Liver (tissue), 9 donors: ENCODE data around the gene FKBP1C. TPM values are rescaled to one million over a fixed set of nuclear protein-coding genes. Genes with fewer than 3 reads are reported as not detected.

ENCODE experiments used
- DNase-seq: peaks from one replicate; pipeline ENCODE4 v3.0.0-alpha.2; 2017; ENCODE audit warnings: low spot score
- H3K27ac ChIP-seq, 2 donors: one replicate each; pipeline ENCODE4 v1.7.0; 2013; ENCODE audit warnings: inconsistent platforms in 2 of 2, low read length in 2 of 2, control low read depth in 1 of 2, low read depth in 1 of 2, mild to moderate bottlenecking in 1 of 2
- H3K27me3 ChIP-seq, 4 donors: one replicate each; pipeline versions ENCODE4 v1.6.1 to v1.7.0; 2013; ENCODE audit warnings: low read length in 3 of 4, inconsistent platforms in 1 of 4, mild to moderate bottlenecking in 1 of 4, moderate library complexity in 1 of 4; ENCODE audit not compliant: control insufficient read depth in 4 of 4, insufficient read depth in 4 of 4
- H3K36me3 ChIP-seq, 4 donors: one replicate each; pipeline versions ENCODE4 v1.6.1 to v1.7.0; 2013; ENCODE audit warnings: low read length in 3 of 4, mild to moderate bottlenecking in 3 of 4, low read depth in 1 of 4, moderate library complexity in 1 of 4; ENCODE audit not compliant: control insufficient read depth in 4 of 4, insufficient read depth in 3 of 4
- H3K4me1 ChIP-seq, 4 donors: one replicate each; pipeline versions ENCODE4 v1.6.1 to v1.7.0; 2013; ENCODE audit warnings: low read length in 3 of 4, mild to moderate bottlenecking in 3 of 4, moderate library complexity in 1 of 4; ENCODE audit not compliant: control insufficient read depth in 4 of 4, insufficient read depth in 4 of 4
- H3K4me3 ChIP-seq, 3 donors: one replicate each; pipeline versions ENCODE4 v1.6.1 to v1.7.0; 2013; ENCODE audit warnings: low read length in 3 of 3, control low read depth in 1 of 3, low read depth in 1 of 3, mild to moderate bottlenecking in 1 of 3
- H3K9ac ChIP-seq, 2 donors: one replicate each; pipeline ENCODE4 v1.7.0; 2013; ENCODE audit warnings: low read length in 2 of 2, mild to moderate bottlenecking in 2 of 2, moderate library complexity in 2 of 2, control low read depth in 1 of 2, low read depth in 1 of 2
- H3K9me3 ChIP-seq, 4 donors: one replicate each; pipeline versions ENCODE4 v1.6.1 to v1.7.0; 2013; ENCODE audit warnings: low read length in 3 of 4; ENCODE audit not compliant: control insufficient read depth in 4 of 4
- CTCF ChIP-seq: fragments of 150-350 bp; IDR thresholded peaks from 2 replicates; pipeline ENCODE4 v1.5.1; 2017; ENCODE audit warnings: improper control_type of control experiment, low read depth, low read length; ENCODE audit not compliant: missing input control
- EGR1 ChIP-seq, 2 donors: IDR thresholded peaks; 2 replicates each; pipeline ENCODE4 v1.6.1; 2016 to 2018; ENCODE audit warnings: antibody characterized with exemption in 2 of 2, low read depth in 2 of 2
- GABPA ChIP-seq, 2 donors: IDR thresholded peaks in 1 of 2; conservative IDR thresholded peaks in 1 of 2; 2 replicates each; pipeline ENCODE4 v1.6.1; 2016; ENCODE audit warnings: antibody characterized with exemption in 2 of 2, mild to moderate bottlenecking in 1 of 2, moderate library complexity in 1 of 2
- HNF4A ChIP-seq, 2 donors: conservative IDR thresholded peaks; 2 replicates each; pipeline ENCODE4 v1.6.1; 2016; ENCODE audit warnings: antibody characterized with exemption in 2 of 2, mild to moderate bottlenecking in 2 of 2
- HNF4G ChIP-seq: IDR thresholded peaks from 2 replicates; pipeline ENCODE4 v1.6.1; 2016; ENCODE audit warnings: antibody characterized with exemption
- JUND ChIP-seq, 2 donors: IDR thresholded peaks; 2 replicates each; pipeline ENCODE4 v1.6.1; 2016; ENCODE audit warnings: antibody characterized with exemption in 2 of 2
- MAX ChIP-seq: IDR thresholded peaks from 2 replicates; pipeline ENCODE4 v1.6.1; 2016; ENCODE audit warnings: antibody characterized with exemption
- NR2F2 ChIP-seq: IDR thresholded peaks from 2 replicates; pipeline ENCODE4 v1.6.1; 2016; ENCODE audit warnings: antibody characterized with exemption
- RAD21 ChIP-seq, 2 donors: IDR thresholded peaks; 2 replicates each; pipeline ENCODE4 v1.6.1; 2016; ENCODE audit warnings: antibody characterized with exemption in 2 of 2, mild to moderate bottlenecking in 2 of 2
- REST ChIP-seq: IDR thresholded peaks from 2 replicates; pipeline ENCODE4 v1.6.1; 2016; ENCODE audit warnings: antibody characterized with exemption, mild to moderate bottlenecking
- SP1 ChIP-seq: IDR thresholded peaks from 2 replicates; pipeline ENCODE4 v1.6.1; 2018; ENCODE audit warnings: antibody characterized with exemption, mild to moderate bottlenecking
- TAF1 ChIP-seq: conservative IDR thresholded peaks from 2 replicates; pipeline ENCODE4 v1.6.1; 2016; ENCODE audit warnings: antibody characterized with exemption, mild to moderate bottlenecking
- WGBS: extraction: QIAGEN DNeasy Blood & Tissue Kit; methylation state at CpG from one replicate; pipeline ENCODE4 v1.1.7; 2013; 5-methylcytosine and 5-hydroxymethylcytosine counted together
- polyA plus RNA-seq, 2 donors: library from polyadenylated mRNA; stranded (reverse) in 1 of 2; unstranded in 1 of 2; fragments of 200-250 nt in 1 of 2; fragments of >200 nt in 1 of 2; fragmentation: Nextera tagmentation in 1 of 2; extraction: Ambion mirVana in 1 of 2; gene quantifications; one replicate each; pipeline versions ENCODE4 v1.2.1 to v1.2.3, GENCODE V29; 2013 to 2015
- total RNA-seq, 2 donors: library from RNA; depleted of rRNA; stranded (reverse); fragments of >200 nt; gene quantifications; one replicate each; pipeline ENCODE4 v1.2.3, GENCODE V29; 2014
- TF ChIP-seq, protein P1 (sequence below): IDR thresholded peaks from 2 replicates; pipeline ENCODE4 v1.6.1; 2016; ENCODE audit warnings: antibody characterized with exemption
- TF ChIP-seq, protein P2 (sequence below): IDR thresholded peaks from 2 replicates; pipeline ENCODE4 v1.6.1; 2016; ENCODE audit warnings: antibody characterized with exemption
- donor health status: healthy.
- donor health status: healthy.
- donor health status: healthy.
- donor health status: healthy.
- donor health status: healthy.

FKBP1C gene
- total and polyA plus RNA-seq, 4 donors, result 0.08 to 0.61 (median 0.38) TPM

DNA sequence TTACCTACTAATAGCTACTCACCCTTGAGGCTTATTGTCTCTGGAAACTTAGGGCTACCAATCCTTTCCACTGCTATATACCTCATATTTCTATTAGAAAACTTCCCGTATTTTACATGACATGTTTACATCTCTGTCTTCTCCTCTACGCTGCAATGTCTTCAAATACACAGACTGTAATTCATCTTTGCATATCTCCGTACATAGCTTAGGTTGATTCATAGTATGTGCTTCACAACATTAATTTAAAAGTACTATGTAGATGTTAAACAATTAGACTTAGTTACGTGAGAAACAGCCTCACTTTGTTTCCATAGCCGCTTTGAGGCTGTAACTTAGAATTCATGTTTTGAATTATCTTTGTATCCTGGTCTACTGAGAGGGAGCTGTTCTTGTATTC is 35.1 kb upstream of the FKBP1C start:
- 75% methylated on average over 5 of the region's 5 CpGs for WGBS
- TF ChIP-seq GABPA (IDR thresholded peaks at IDR 0.05 in 1 of 2, conservative IDR thresholded peaks at IDR 0.05 in 1 of 2), result no peak
- TF ChIP-seq TAF1, result no peak
- TF ChIP-seq HNF4G, result no peak
- no peak for TF ChIP-seq RAD21 (IDR thresholded peaks at IDR 0.05)

DNA sequence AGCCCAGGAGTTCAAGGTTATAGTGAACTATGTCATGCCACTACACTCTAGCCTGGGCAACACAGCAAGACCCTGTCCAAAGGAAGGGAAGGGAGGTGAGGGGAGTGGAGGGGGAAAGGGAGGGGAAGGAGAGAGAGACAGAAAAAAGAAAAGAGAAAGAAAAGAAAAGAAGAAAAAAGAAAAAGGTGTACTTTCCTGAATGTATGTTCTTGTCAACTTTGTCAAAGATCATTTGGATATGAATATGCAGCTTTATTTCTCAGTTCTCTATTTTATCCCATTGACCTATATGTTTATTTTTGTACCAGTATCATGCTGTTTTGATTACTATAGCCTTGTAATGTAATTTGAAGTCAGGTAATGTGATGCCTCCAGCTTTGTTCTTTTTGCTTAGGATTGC is 30.9 kb upstream of the FKBP1C start:
- DNase-seq, result no peak
- Histone ChIP-seq H3K9me3 (no peaks in the 10 kb centered on the region), H3K36me3 (no peaks in the 10 kb centered on the region), H3K27ac (no peak overlapping the region), H3K4me1 (no peaks in the 10 kb centered on the region), H3K9ac (no peak overlapping the region), H3K27me3 (no peaks in the 10 kb centered on the region), H3K4me3 (no peak overlapping the region)
- TF ChIP-seq CTCF (no peak), NR2F2 (no peak), EGR1 (IDR thresholded peaks at IDR 0.05; ENCODE audit: low read depth in 2 of 2) (no peak), JUND (IDR thresholded peaks at IDR 0.05) (no peak), TAF1 (no peak), HNF4A (conservative IDR thresholded peaks at IDR 0.05) (no peak), MAX (no peak), RAD21 (IDR thresholded peaks at IDR 0.05) (no peak), GABPA (IDR thresholded peaks at IDR 0.05 in 1 of 2, conservative IDR thresholded peaks at IDR 0.05 in 1 of 2) (no peak), HNF4G (no peak)
- TF ChIP-seq, protein P1, sequence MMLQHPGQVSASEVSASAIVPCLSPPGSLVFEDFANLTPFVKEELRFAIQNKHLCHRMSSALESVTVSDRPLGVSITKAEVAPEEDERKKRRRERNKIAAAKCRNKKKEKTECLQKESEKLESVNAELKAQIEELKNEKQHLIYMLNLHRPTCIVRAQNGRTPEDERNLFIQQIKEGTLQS, result no peak

More for the DNA sequence above, 35.1 kb upstream of the FKBP1C start:
- no peak for DNase-seq
- Histone ChIP-seq H3K4me1 (no peaks in the 10 kb centered on the region), H3K9me3 (no peaks in the 10 kb centered on the region), H3K27me3 (no peaks in the 10 kb centered on the region), H3K4me3 (no peak overlapping the region), H3K9ac (no peak overlapping the region), H3K36me3 (no peaks in the 10 kb centered on the region), H3K27ac (no peak overlapping the region)

DNA sequence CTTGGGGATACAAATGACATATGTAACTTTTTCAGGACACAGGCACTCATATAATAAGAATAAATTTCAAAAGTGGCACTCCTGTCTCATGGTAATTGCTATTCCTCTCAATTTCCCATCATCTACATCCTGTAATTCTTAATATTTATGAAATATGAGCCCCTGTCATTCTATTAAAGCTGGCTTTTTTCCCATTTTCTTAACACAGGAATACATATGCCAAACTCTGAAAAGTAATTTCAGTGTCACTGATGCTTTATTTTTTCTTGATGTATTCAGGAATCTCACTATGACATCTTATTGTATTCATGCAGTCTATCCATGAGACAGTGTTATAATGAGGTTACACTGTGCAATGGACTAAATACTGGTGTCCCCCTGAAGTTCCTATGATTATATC is 24.3 kb upstream of the FKBP1C start:
- Histone ChIP-seq H3K4me1 (no peaks in the 10 kb centered on the region), H3K27me3 (no peaks in the 10 kb centered on the region), H3K36me3 (no peaks in the 10 kb centered on the region), H3K9ac (no peak overlapping the region), H3K9me3 (no peaks in the 10 kb centered on the region), H3K27ac (no peak overlapping the region), H3K4me3 (no peak overlapping the region)
- no peak for DNase-seq
- TF ChIP-seq CTCF (no peak), SP1 (no peak), REST (no peak), EGR1 (IDR thresholded peaks at IDR 0.05; ENCODE audit: low read depth in 2 of 2) (no peak), MAX (no peak)
- TF ChIP-seq, protein P2, sequence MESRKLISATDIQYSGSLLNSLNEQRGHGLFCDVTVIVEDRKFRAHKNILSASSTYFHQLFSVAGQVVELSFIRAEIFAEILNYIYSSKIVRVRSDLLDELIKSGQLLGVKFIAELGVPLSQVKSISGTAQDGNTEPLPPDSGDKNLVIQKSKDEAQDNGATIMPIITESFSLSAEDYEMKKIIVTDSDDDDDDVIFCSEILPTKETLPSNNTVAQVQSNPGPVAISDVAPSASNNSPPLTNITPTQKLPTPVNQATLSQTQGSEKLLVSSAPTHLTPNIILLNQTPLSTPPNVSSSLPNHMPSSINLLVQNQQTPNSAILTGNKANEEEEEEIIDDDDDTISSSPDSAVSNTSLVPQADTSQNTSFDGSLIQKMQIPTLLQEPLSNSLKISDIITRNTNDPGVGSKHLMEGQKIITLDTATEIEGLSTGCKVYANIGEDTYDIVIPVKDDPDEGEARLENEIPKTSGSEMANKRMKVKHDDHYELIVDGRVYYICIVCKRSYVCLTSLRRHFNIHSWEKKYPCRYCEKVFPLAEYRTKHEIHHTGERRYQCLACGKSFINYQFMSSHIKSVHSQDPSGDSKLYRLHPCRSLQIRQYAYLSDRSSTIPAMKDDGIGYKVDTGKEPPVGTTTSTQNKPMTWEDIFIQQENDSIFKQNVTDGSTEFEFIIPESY, result no peak
